Panc1 (cell line): ENCODE measurements around the gene NFATC1.

Experiments
- CTCF ChIP-seq: fragments of 450-650 bp; IDR thresholded peaks from 2 replicates; pipeline ENCODE4 v1.5.1; 2017; ENCODE audit warnings: mild to moderate bottlenecking
- POLR2AphosphoS5 ChIP-seq: IDR thresholded peaks from 2 replicates; pipeline ENCODE4 v1.6.1; 2012; ENCODE audit warnings: mild to moderate bottlenecking, low read depth, low read length, moderate library complexity
- REST ChIP-seq, 2 experiments: IDR thresholded peaks; 2 replicates each; pipeline ENCODE4 v1.6.1; 2011 to 2012; ENCODE audit warnings: low read depth in 2 of 2, control low read depth in 1 of 2, low read length in 1 of 2, mild to moderate bottlenecking in 1 of 2, moderate library complexity in 1 of 2; ENCODE audit not compliant: insufficient read depth in 1 of 2
- TCF7L2 ChIP-seq: IDR thresholded peaks from 2 replicates; pipeline ENCODE4 v1.6.1; 2011; ENCODE audit warnings: mild to moderate bottlenecking, low read depth, low read length, inconsistent platforms

GRCh38 chr18:79571211-79572092, 175.7 kb downstream of the NFATC1 start:
- TF ChIP-seq CTCF = no peak
- no peak for TF ChIP-seq REST (IDR thresholded peaks at IDR 0.05; ENCODE audit: insufficient read depth in 1 of 2, low read depth in 2 of 2, low read length in 1 of 2)
- no peak for TF ChIP-seq POLR2AphosphoS5
- TF ChIP-seq TCF7L2 = no peak
